Small intestine (tissue), 7 donors: ENCODE results near the gene ZNF180. TPM values are rescaled to one million over a fixed set of nuclear protein-coding genes. Genes with fewer than 3 reads are reported as not detected.
"Not testable (repeated sequence)": the region's sequence is repeated elsewhere in the genome, so short reads cannot be mapped to it uniquely, and the experiment has no call there.

Experiments
- DNase-seq, 2 donors: peaks; one replicate each; pipeline versions ENCODE4 v3.0.0 to v3.0.0-alpha.2; 2013
- FAIRE-seq: peaks from 2 replicates; lab custom pipeline; 2012; peaks lifted over from hg19 to GRCh38; lab: Jason Lieb, UNC
- H3K27ac ChIP-seq, 3 donors: one replicate each; pipeline ENCODE4 v1.5.1; 2013; ENCODE audit warnings: low read length in 2 of 3, mild to moderate bottlenecking in 2 of 3, control low read depth in 1 of 3, inconsistent platforms in 1 of 3, low read depth in 1 of 3, moderate library complexity in 1 of 3
- H3K27me3 ChIP-seq, 3 donors: one replicate each; pipeline ENCODE4 v1.6.1; 2013; ENCODE audit warnings: low read length in 3 of 3, inconsistent platforms in 1 of 3; ENCODE audit not compliant: control insufficient read depth in 3 of 3, insufficient read depth in 3 of 3
- H3K36me3 ChIP-seq, 3 donors: one replicate each; pipeline ENCODE4 v1.6.1; 2013; ENCODE audit warnings: low read length in 3 of 3, inconsistent platforms in 1 of 3, low read depth in 1 of 3, mild to moderate bottlenecking in 1 of 3, moderate library complexity in 1 of 3; ENCODE audit not compliant: control insufficient read depth in 3 of 3, insufficient read depth in 2 of 3
- H3K4me1 ChIP-seq, 3 donors: one replicate each; pipeline ENCODE4 v1.6.1; 2013; ENCODE audit warnings: low read length in 2 of 3, inconsistent platforms in 1 of 3, low read depth in 1 of 3, mild to moderate bottlenecking in 1 of 3, moderate library complexity in 1 of 3; ENCODE audit not compliant: control insufficient read depth in 3 of 3, insufficient read depth in 2 of 3
- H3K4me3 ChIP-seq, 3 donors: one replicate each; pipeline ENCODE4 v1.5.1; 2013; ENCODE audit warnings: low read length in 3 of 3, control low read depth in 1 of 3, inconsistent platforms in 1 of 3, low read depth in 1 of 3, mild to moderate bottlenecking in 1 of 3, moderate library complexity in 1 of 3
- H3K9me3 ChIP-seq, 2 donors: one replicate each; pipeline ENCODE4 v1.6.1; 2013; ENCODE audit warnings: low read depth in 1 of 2, low read length in 1 of 2; ENCODE audit not compliant: control insufficient read depth in 2 of 2, insufficient read depth in 1 of 2
- WGBS, 3 donors: extraction: QIAGEN DNeasy Blood & Tissue Kit; methylation state at CpG; one replicate each; pipeline ENCODE4 v1.1.7; 2013; 5-methylcytosine and 5-hydroxymethylcytosine counted together
- polyA plus RNA-seq, 4 donors: library from polyadenylated mRNA; stranded (reverse) in 3 of 4; unstranded in 1 of 4; fragments of 200-250 nt in 3 of 4; fragments of 120-200 nt in 1 of 4; gene quantifications; one replicate each; pipeline versions ENCODE4 v1.2.1 to v1.2.3, GENCODE V29; 2013
- donor health status: healthy with polysubstance abuse.
- donor health status: control.
- donor health status: control.
- donor health status: Bipolar disorder and iron deficiency.
- donor health status: healthy.

Gene ZNF180
- polyA plus RNA-seq, 4 donors, result 4.6 to 11.4 (median 6.2) TPM

- Histone ChIP-seq H3K27ac (no peak overlapping the region), H3K4me3 (no peak overlapping the region), H3K4me1 (no peaks in the 10 kb centered on the region), H3K9me3 (peaks cover 13 to 71% of the 10 kb centered on the region in 2 donors), H3K36me3 (peaks cover 9 to 37% (median 33%) of the 10 kb centered on the region in 3 donors), H3K27me3 (no peaks in the 10 kb centered on the region)
- DNase-seq, result peak in 1 of 2 donors; percentile 26
- WGBS, 3 donors, result 94 to 97% (median 97%) methylated on average over 7 of the region's 7 CpGs
- no peak for FAIRE-seq
Measured at GRCh38 chr19:44476559-44477408, 23.5 kb downstream of the ZNF180 start.

- DNase-seq, H3K36me3 ChIP-seq, H3K27me3 ChIP-seq, H3K27ac ChIP-seq, FAIRE-seq, H3K4me3 ChIP-seq, H3K4me1 ChIP-seq: not testable (repeated sequence)
- 62 to 75% (median 73%) methylated on average over 5 of the region's 5 CpGs for WGBS, 3 donors
- peaks cover 4 to 49% of the 10 kb centered on the region in 2 donors for H3K9me3 ChIP-seq
Measured at GRCh38 chr19:44468730-44469129, 31.6 kb downstream of the ZNF180 start.

- H3K9me3 ChIP-seq, result peaks cover 1 to 15% of the 10 kb centered on the region in 2 donors
- H3K27ac ChIP-seq, H3K4me3 ChIP-seq, H3K4me1 ChIP-seq, FAIRE-seq, H3K36me3 ChIP-seq, DNase-seq, H3K27me3 ChIP-seq: not testable (repeated sequence)
- 44 to 49% (median 47%) methylated on average over 3 of the region's 3 CpGs for WGBS, 3 donors
Measured at GRCh38 chr19:44462600-44463286, 37.6 kb downstream of the ZNF180 start.

GRCh38 chr19:44456016-44456415 lies 44.3 kb downstream of the ZNF180 start:
- not testable (repeated sequence) for H3K4me1 ChIP-seq, FAIRE-seq, H3K36me3 ChIP-seq, DNase-seq, H3K27me3 ChIP-seq, H3K4me3 ChIP-seq, H3K27ac ChIP-seq
- WGBS, 3 donors, result 91 to 100% (median 91%) methylated on average over 2 to 11 of the region's 13 CpGs
- peaks cover 1 to 38% of the 10 kb centered on the region in 2 donors for H3K9me3 ChIP-seq

GRCh38 chr19:44455100-44455499 lies 45.2 kb downstream of the ZNF180 start:
- Histone ChIP-seq H3K4me1 (no peaks in the 10 kb centered on the region), H3K9me3 (peaks cover 1 to 38% of the 10 kb centered on the region in 2 donors), H3K36me3 (no peaks in the 10 kb centered on the region), H3K4me3 (no peak overlapping the region), H3K27ac (no peak overlapping the region), H3K27me3 (no peaks in the 10 kb centered on the region)
- no peak for DNase-seq
- no peak for FAIRE-seq
- 51 to 74% (median 72%) methylated on average over 4 of the region's 4 CpGs for WGBS, 3 donors

- Histone ChIP-seq H3K27me3 (no peaks in the 10 kb centered on the region), H3K4me1 (peaks cover 0 to 4% (median 0%) of the 10 kb centered on the region in 3 donors), H3K4me3 (no peak overlapping the region), H3K36me3 (no peaks in the 10 kb centered on the region), H3K27ac (no peak overlapping the region), H3K9me3 (peaks cover 0 to 33% of the 10 kb centered on the region in 2 donors)
- 85 to 91% (median 90%) methylated on average over 4 of the region's 4 CpGs for WGBS, 3 donors
- no peak for DNase-seq
- no peak for FAIRE-seq
Measured at GRCh38 chr19:44452367-44452766, 48.0 kb downstream of the ZNF180 start.

- Histone ChIP-seq H3K27ac (no peak overlapping the region), H3K36me3 (no peaks in the 10 kb centered on the region), H3K27me3 (peaks cover 0 to 2% (median 0%) of the 10 kb centered on the region in 3 donors), H3K4me1 (peaks cover 0 to 4% (median 0%) of the 10 kb centered on the region in 3 donors), H3K9me3 (peaks cover 0 to 26% of the 10 kb centered on the region in 2 donors), H3K4me3 (no peak overlapping the region)
- DNase-seq, result no peak
- WGBS, 3 donors, result 92 to 95% (median 93%) methylated on average over 18 of the region's 18 CpGs
- no peak for FAIRE-seq
Measured at GRCh38 chr19:44451687-44452086, 48.6 kb downstream of the ZNF180 start.

GRCh38 chr19:44447916-44448674 lies 52.2 kb downstream of the ZNF180 start, which contains the start of gene ZNF229:
Gene ZNF229 (minus strand): TSS chr19:44448472. CDS start chr19:44442847, 5,625 bp downstream.
- Histone ChIP-seq H3K36me3 (peaks cover 0 to 10% (median 0%) of the 10 kb centered on the region in 3 donors), H3K27ac (peak within 1 kb of the TSS in 1 of 3 donors; percentile 60), H3K4me1 (peaks cover 0 to 4% (median 0%) of the 10 kb centered on the region in 3 donors), H3K9me3 (peaks cover 0 to 35% of the 10 kb centered on the region in 2 donors), H3K27me3 (peaks cover 0 to 2% (median 0%) of the 10 kb centered on the region in 3 donors), H3K4me3 (peak within 1 kb of the TSS; percentile 34 to 91 (median 62))
- no peak for FAIRE-seq
- 3 to 10% (median 7%) methylated on average over 45 of the region's 45 CpGs for WGBS, 3 donors
- DNase-seq, result peak; percentile 92 to 97
